Measurements from ENCODE around the gene RAVER2.

GRCh38 chr1:64881281-64881680 is 136.4 kb downstream of the RAVER2 start:
- TF ChIP-seq CTCF (IDR thresholded peaks at IDR 0.05; ENCODE audit: insufficient read depth, low read length) = no peak
- TF ChIP-seq GABPA (IDR thresholded peaks at IDR 0.05; ENCODE audit: low read depth) = no peak
- no peak for TF ChIP-seq POLR2AphosphoS5 (IDR thresholded peaks at IDR 0.05; ENCODE audit: low read depth)

Measured in HL-60 (cell line).